Measurements from ENCODE around the gene NHP2. TPM values are rescaled to one million over a fixed set of nuclear protein-coding genes. Genes with fewer than 3 reads are reported as not detected.

Gene NHP2
- total RNA-seq, 4 donors from 2014 or later: 139 to 290 (median 159) TPM

DNA sequence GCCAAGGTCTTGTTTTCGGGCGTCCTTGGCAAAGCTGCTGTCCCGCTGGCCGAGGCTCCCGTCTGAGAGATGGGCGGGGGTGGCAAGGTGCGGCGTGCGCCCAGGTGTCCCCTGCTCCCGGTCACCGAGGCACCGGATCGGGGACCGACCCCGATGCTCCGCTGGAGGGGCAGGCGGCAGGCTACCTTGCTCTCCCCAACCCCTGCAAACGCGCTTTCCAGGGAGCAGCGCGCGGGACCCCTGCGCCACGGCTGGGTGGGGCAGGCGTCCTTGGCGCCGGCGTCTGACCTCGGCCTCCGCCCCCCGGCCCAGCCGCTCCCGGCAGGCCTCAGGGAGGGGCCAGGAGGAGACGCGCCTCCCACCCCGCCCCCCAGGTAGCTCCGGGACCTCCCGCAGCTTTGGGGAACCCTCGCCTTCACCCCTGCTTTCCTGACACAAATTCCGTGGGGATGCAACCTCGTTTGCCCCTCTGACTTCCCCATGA is 39.8 kb downstream of the NHP2 start:
- H3K27me3 ChIP-seq: peaks cover 0 to 80% of the 10 kb centered on the region in 2 donors
- peaks cover 0 to 9% (median 0%) of the 10 kb centered on the region in 4 donors for H3K9me3 ChIP-seq
- H3K4me1 ChIP-seq: peaks cover 0 to 27% (median 15%) of the 10 kb centered on the region in 4 donors
- 1% methylated on average over 19 to 40 of the region's 41 CpGs for WGBS, 2 donors
- H3K36me3 ChIP-seq: no peaks in the 10 kb centered on the region
- TF ChIP-seq EP300 (IDR thresholded peaks at IDR 0.05): no peak
- TF ChIP-seq CTCF (IDR thresholded peaks at IDR 0.05): no peak
- TF ChIP-seq POLR2A (IDR thresholded peaks at IDR 0.05): no peak
- peak overlapping the region in 2 of 4 donors; percentile 42 to 48 for H3K4me3 ChIP-seq
- peak overlapping the region in 1 of 4 donors; percentile 19 for H3K27ac ChIP-seq
- no peak for DNase-seq (ENCODE audit: low spot score in 2 of 2)

DNA sequence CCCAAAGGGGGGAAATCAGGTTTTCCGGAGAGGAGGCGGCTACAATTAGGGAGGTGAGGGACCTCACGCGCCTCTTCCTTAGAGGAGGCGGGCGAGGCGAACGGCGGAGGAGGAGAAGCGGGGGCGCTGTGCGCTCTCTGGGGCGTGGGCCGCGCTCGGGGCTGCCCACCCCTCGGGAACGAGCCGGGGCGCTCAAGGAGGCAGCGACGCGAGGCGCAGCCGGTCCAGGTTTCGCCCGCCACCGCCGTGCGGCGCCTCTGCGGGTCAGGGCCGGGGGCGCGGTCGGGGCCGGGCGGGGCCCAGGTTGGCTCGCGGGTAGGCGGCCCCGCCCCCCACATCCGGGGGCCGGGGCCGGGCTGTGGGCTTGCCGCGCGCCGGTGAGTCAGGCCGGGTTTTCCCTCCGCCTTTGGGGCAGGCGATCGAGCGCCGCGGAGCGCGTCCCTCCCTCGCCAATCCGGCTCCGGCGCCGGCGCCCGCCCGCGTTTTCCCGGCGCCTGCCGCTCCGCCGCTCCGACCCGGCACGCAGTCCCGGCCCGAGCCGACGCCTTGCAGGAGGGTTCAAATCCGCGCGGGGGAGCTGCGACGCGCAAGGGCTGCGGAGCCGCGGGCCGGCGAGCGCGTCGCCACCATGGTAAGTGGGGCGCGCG is 40.4 kb downstream of the NHP2 start, which contains the start of gene N4BP3:
TSS of gene N4BP3 (plus strand) at position 392 of the 647 bp plus-strand sequence. CDS start 6,052 bp downstream, outside the sequence.
- no peak for DNase-seq (ENCODE audit: low spot score in 2 of 2)
- no peaks in the 10 kb centered on the region for H3K36me3 ChIP-seq
- peaks cover 0 to 74% of the 10 kb centered on the region in 2 donors for H3K27me3 ChIP-seq
- peak within 1 kb of the TSS in 1 of 4 donors; percentile 19 for H3K27ac ChIP-seq
- peaks cover 0 to 9% (median 0%) of the 10 kb centered on the region in 4 donors for H3K9me3 ChIP-seq
- H3K4me1 ChIP-seq: peaks cover 0 to 27% (median 15%) of the 10 kb centered on the region in 4 donors
- peak within 1 kb of the TSS in 3 of 4 donors; percentile 16 to 48 (median 42) for H3K4me3 ChIP-seq
- WGBS, 2 donors: 1% methylated on average over 26 to 61 of the region's 96 CpGs
- no peak for TF ChIP-seq EP300 (IDR thresholded peaks at IDR 0.05)
- no peak for TF ChIP-seq CTCF (IDR thresholded peaks at IDR 0.05)
- no peak for TF ChIP-seq POLR2A (IDR thresholded peaks at IDR 0.05)

GRCh38 chr5:178112545-178112944 is 41.1 kb downstream of the NHP2 start:
- H3K36me3 ChIP-seq: no peaks in the 10 kb centered on the region
- H3K27ac ChIP-seq: no peak overlapping the region
- H3K4me3 ChIP-seq: no peak overlapping the region
- WGBS, 2 donors: 71 to 85% methylated on average over 5 of the region's 5 CpGs
- H3K9me3 ChIP-seq: peaks cover 0 to 9% (median 0%) of the 10 kb centered on the region in 4 donors
- H3K27me3 ChIP-seq: peaks cover 0 to 72% of the 10 kb centered on the region in 2 donors
- TF ChIP-seq CTCF (IDR thresholded peaks at IDR 0.05): no peak
- TF ChIP-seq EP300 (IDR thresholded peaks at IDR 0.05): no peak
- no peak for TF ChIP-seq POLR2A (IDR thresholded peaks at IDR 0.05)
- DNase-seq (ENCODE audit: low spot score in 2 of 2): no peak
- peaks cover 0 to 27% (median 15%) of the 10 kb centered on the region in 4 donors for H3K4me1 ChIP-seq

DNA sequence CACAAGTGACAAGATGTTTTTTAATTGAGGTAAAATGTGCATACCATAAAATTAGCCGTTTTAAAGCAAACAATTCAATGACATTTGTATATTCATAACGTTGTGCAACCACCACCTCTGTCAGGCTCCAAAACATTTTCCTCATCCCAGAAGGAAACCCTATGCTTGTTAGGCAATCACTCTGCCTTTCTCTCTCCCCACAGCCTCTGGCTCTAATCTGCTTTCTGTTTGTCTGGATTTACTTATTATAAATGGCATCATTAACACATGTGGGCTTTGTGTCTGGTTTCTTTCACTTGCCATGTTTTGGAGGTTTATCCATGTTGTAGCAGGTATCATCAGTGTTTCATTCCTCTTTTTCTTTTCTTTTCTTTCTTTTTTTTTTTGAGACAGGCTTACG is 41.8 kb downstream of the NHP2 start:
- Histone ChIP-seq H3K36me3 (no peaks in the 10 kb centered on the region), H3K4me3 (no peak overlapping the region), H3K4me1 (peaks cover 0 to 27% (median 13%) of the 10 kb centered on the region in 4 donors), H3K27ac (no peak overlapping the region), H3K9me3 (peaks cover 0 to 9% (median 0%) of the 10 kb centered on the region in 4 donors), H3K27me3 (peaks cover 0 to 70% of the 10 kb centered on the region in 2 donors)
- 56 to 75% methylated on average over 3 of the region's 3 CpGs for WGBS, 2 donors
- DNase-seq (ENCODE audit: low spot score in 2 of 2): no peak
- TF ChIP-seq POLR2A (IDR thresholded peaks at IDR 0.05) (no peak), EP300 (IDR thresholded peaks at IDR 0.05) (no peak), CTCF (IDR thresholded peaks at IDR 0.05) (no peak)

DNA sequence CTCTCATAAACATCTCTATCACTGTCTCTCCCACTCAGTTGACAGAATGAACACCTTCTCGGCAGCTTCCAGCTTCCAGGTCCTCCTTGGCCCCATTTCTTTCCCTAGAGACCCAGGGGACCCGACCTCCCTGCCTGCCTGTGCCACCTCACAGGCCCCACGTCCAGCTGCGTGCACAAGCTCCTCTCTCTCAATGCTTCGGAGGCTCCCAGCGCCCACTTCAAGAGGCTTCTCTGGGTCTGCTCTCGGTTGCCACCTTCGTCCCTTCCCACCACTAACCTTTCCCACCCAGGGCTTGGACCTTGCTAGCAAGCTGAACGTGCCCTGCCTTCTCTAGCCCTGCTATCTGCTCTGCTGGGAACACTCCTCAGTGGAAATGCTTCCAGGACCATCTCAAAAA is 43.2 kb downstream of the NHP2 start:
- TF ChIP-seq POLR2A (IDR thresholded peaks at IDR 0.05) (no peak), EP300 (IDR thresholded peaks at IDR 0.05) (no peak), CTCF (IDR thresholded peaks at IDR 0.05) (no peak)
- Histone ChIP-seq H3K27ac (no peak overlapping the region), H3K4me3 (no peak overlapping the region), H3K9me3 (peaks cover 0 to 9% (median 0%) of the 10 kb centered on the region in 4 donors), H3K27me3 (peaks cover 0 to 61% of the 10 kb centered on the region in 2 donors), H3K36me3 (no peaks in the 10 kb centered on the region), H3K4me1 (peaks cover 0 to 26% (median 12%) of the 10 kb centered on the region in 4 donors)
- WGBS, 2 donors: 85 to 87% methylated on average over 9 of the region's 9 CpGs
- DNase-seq (ENCODE audit: low spot score in 2 of 2): no peak

All from tibial nerve (tissue), 4 donors.